ENCODE results near the gene VAMP2. TPM values are rescaled to one million over a fixed set of nuclear protein-coding genes. Genes with fewer than 3 reads are reported as not detected.

The VAMP2 gene
- total RNA-seq, 1 donor from 2014 or later, result 19.8 TPM

GRCh38 chr17:8150194-8151119 lies 12.3 kb downstream of the VAMP2 start:
- peaks cover 32% of the 10 kb centered on the region for H3K27me3 Mint-ChIP-seq (ENCODE audit: unreplicated experiment)
- peaks cover 27% of the 10 kb centered on the region for H3K4me1 Mint-ChIP-seq (ENCODE audit: unreplicated experiment)
- H3K4me3 Mint-ChIP-seq (ENCODE audit: unreplicated experiment), result no peak overlapping the region
- no peak for TF ChIP-seq CTCF (IDR thresholded peaks at IDR 0.05; ENCODE audit: unreplicated experiment)
- H3K9me3 Mint-ChIP-seq (ENCODE audit: unreplicated experiment), result no peaks in the 10 kb centered on the region
- DNase-seq (ENCODE audit: low spot score), result no peak
- no peak overlapping the region for H3K27ac Mint-ChIP-seq (ENCODE audit: unreplicated experiment)
- H3K36me3 Mint-ChIP-seq (ENCODE audit: low read depth, unreplicated experiment), result peaks cover 22% of the 10 kb centered on the region

- Mint-ChIP-seq H3K9me3 (ENCODE audit: unreplicated experiment) (no peaks in the 10 kb centered on the region), H3K4me3 (ENCODE audit: unreplicated experiment) (no peak overlapping the region), H3K27ac (ENCODE audit: unreplicated experiment) (no peak overlapping the region), H3K27me3 (ENCODE audit: unreplicated experiment) (peaks cover 31% of the 10 kb centered on the region), H3K36me3 (ENCODE audit: low read depth, unreplicated experiment) (peaks cover 22% of the 10 kb centered on the region), H3K4me1 (ENCODE audit: unreplicated experiment) (peaks cover 23% of the 10 kb centered on the region)
- TF ChIP-seq CTCF (IDR thresholded peaks at IDR 0.05; ENCODE audit: unreplicated experiment), result no peak
- no peak for DNase-seq (ENCODE audit: low spot score)
Observed at GRCh38 chr17:8149419-8150193, 13.1 kb downstream of the VAMP2 start.

GRCh38 chr17:8148560-8148959 lies 14.2 kb downstream of the VAMP2 start:
- peaks cover 27% of the 10 kb centered on the region for H3K36me3 Mint-ChIP-seq (ENCODE audit: low read depth, unreplicated experiment)
- DNase-seq (ENCODE audit: low spot score), result no peak
- TF ChIP-seq CTCF (IDR thresholded peaks at IDR 0.05; ENCODE audit: unreplicated experiment), result no peak
- peaks cover 30% of the 10 kb centered on the region for H3K27me3 Mint-ChIP-seq (ENCODE audit: unreplicated experiment)
- H3K4me3 Mint-ChIP-seq (ENCODE audit: unreplicated experiment), result no peak overlapping the region
- H3K27ac Mint-ChIP-seq (ENCODE audit: unreplicated experiment), result peak overlapping the region; percentile 24
- H3K9me3 Mint-ChIP-seq (ENCODE audit: unreplicated experiment), result no peaks in the 10 kb centered on the region
- H3K4me1 Mint-ChIP-seq (ENCODE audit: unreplicated experiment), result peaks cover 16% of the 10 kb centered on the region

- Mint-ChIP-seq H3K4me1 (ENCODE audit: unreplicated experiment) (peaks cover 10% of the 10 kb centered on the region), H3K9me3 (ENCODE audit: unreplicated experiment) (no peaks in the 10 kb centered on the region), H3K4me3 (ENCODE audit: unreplicated experiment) (peak overlapping the region; percentile 65), H3K36me3 (ENCODE audit: low read depth, unreplicated experiment) (peaks cover 28% of the 10 kb centered on the region), H3K27me3 (ENCODE audit: unreplicated experiment) (peaks cover 23% of the 10 kb centered on the region), H3K27ac (ENCODE audit: unreplicated experiment) (no peak overlapping the region)
- no peak for DNase-seq (ENCODE audit: low spot score)
- no peak for TF ChIP-seq CTCF (IDR thresholded peaks at IDR 0.05; ENCODE audit: unreplicated experiment)
Observed at GRCh38 chr17:8147805-8148404, 14.8 kb downstream of the VAMP2 start.
